GM04504 (cell line): ENCODE data around the gene BCKDHA.
A peak's percentile ranks its signal among the peaks of the same experiment; 100 is the strongest.
"Not testable (repeated sequence)": the region's sequence is repeated elsewhere in the genome, so short reads cannot be mapped to it uniquely, and the experiment has no call there.

Source experiments
- DNase-seq: peaks from one replicate; pipeline ENCODE4 v3.0.0-alpha.2; 2012; ENCODE audit warnings: low read depth

Gene BCKDHA

DNA sequence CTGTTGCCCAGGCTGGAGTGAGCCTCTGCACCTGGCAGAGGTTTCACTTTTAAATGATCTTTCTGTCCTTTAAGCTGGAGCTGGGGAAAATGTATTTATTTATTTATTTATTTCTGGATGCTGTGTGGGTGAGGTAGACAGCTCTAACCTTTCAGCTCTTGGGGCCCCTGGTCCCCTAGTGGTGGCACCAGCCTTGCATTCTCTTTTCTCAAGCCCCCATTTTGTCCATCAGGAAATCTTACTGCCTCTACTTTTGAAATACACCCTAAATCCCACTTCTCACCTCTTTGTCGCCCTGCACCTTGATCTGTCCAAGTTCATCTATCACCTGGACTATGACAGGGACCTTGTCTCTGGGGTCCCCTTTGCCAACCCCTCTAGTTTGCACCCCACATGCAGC is 31.5 kb upstream of the BCKDHA start:
- no peak for DNase-seq

DNA sequence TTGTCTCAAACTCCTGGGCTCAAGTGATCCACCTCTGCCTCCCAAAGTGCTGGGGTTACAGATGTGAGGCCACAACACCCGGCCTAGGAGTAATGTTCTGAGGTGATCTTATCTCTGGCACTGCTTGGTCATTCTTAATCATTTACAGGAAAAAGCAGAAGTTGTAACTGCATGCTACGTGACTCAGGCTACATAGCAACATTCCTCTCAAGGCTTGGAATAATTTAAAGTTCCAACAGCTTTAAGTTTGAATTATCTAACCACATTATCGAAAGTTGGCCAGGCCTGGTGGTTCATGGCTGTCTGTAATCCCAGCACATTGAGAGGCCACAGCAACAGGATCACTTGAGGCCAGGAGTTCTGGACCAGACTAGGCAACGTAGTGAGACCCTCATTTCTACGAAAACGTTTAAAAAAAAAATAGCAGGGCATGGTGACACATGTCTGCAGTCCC is 29.7 kb upstream of the BCKDHA start:
- DNase-seq, result peak; percentile 78

GRCh38 chr19:41369769-41370168 is 27.8 kb upstream of the BCKDHA start:
- DNase-seq, result no peak

GRCh38 chr19:41371119-41371518 is 26.5 kb upstream of the BCKDHA start:
- DNase-seq, result not testable (repeated sequence)

GRCh38 chr19:41371541-41371940 is 26.1 kb upstream of the BCKDHA start:
- DNase-seq, result no peak

GRCh38 chr19:41372501-41372900 is 25.1 kb upstream of the BCKDHA start:
- DNase-seq, result no peak

- DNase-seq, result peak; percentile 82
Observed at GRCh38 chr19:41373993-41374392, 23.6 kb upstream of the BCKDHA start.

DNA sequence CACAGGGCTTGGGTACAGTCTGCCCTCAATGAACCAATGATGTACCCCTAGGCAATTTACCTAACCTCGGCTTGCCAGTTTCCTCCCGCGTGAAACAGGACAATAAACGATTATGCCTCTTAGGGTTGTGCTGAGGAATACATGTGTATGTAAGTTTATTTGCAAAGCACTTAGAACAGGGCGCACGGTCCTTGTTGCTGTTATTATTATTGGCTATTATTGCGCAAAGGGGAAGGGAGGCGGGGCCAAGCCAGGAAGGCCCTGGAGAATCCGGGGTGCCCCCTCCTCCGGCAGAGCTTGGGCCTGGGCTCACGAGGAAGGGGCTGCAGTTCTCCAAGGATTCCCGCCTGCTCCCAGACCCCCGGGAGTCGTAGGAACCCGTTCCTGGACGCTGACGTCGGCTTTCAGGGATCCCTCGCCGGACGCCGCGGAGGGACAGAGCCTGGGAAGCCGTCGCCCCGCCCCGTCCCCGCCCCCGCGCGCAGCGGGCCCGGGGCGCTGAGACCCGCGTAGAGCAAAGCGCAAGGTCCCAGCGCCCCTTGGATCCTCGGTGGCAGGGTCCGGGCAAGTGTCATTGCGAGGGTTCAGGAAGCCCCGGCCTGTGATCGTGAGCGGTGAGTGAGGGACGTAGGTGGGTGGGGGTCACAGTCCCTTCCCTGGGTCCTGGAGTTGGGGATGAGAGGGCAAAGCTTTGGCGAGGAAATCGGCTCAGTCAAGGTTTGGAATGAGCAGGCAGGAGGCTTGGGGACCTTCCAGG is 21.2 kb upstream of the BCKDHA start, which contains the start of gene TMEM91:
Gene TMEM91, plus strand, starts transcription at position 293 of the 757 bp plus-strand sequence. CDS start 1,777 bp downstream, outside the sequence.
- DNase-seq, result no peak

GRCh38 chr19:41376998-41377365 is 20.6 kb upstream of the BCKDHA start:
- no peak for DNase-seq

DNA sequence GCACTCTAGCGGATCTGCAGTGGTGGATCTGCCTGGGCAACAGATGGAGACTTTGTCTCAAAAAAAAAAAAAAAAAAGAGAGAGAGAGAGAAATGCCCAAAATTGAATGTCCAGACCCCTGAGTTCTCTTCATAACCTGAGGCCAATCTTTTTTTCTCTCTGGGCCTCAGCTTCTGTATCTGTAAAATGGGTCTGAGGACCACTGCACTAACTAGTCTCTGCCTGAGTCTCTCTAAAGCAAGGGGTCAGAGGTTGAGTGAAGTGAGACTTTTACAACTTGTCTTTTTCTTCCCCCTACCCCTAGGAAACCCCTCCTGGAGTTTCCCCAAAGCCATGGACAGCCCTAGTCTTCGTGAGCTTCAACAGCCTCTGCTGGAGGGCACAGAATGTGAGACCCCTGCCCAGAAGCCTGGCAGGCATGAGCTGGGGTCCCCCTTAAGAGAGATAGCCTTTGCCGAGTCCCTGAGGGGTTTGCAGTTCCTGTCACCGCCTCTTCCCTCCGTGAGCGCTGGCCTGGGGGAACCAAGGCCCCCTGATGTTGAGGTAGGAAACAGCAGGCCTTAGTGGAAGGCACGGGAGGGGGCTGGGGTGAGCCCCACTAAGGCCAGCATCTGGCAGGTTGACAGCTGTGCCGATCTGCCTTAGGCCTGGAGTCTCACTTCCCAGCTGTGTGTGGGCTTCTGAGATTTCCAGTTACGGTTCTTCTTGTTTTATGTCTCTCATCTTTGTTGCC is 19.5 kb upstream of the BCKDHA start:
- DNase-seq, result no peak

DNA sequence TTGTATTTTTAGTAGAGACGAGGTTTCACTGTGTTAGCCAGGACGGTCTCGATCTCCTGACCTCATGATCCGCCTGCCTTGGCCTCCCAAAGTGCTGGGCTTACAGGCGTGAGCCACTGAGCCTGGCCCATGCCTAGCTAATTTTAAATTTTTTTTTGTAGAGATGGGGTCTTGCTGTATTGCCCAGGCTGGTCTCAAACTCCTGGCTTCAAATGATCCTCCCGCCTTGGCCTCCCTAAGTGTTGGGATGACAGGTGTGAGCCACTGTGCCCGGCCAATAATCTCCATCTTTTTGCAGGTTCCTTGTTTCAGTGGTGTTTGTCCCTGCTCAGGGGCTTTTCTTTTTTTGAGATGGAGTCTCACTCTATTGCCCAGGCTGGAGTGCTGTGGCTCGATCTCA is 16.1 kb upstream of the BCKDHA start:
- DNase-seq, result not testable (repeated sequence)

DNA sequence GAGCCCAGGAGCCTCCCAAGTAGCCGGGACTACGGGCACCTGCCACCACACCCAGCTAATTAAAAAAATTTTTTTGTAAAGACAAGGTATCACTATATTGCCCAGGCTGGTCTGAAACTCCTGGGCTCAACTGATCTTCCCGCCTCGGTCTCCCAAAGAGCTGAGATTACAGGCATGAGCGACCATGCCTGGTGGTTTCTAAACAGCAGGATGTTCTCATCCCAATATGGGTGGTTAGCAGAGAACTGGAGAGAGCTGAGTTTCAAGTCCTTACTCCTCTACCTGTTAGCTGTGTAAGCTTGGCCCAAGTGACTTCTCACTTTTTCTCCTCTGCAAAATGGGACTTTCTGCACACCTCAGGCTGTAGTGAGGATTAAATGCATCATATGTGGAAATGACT is 13.3 kb upstream of the BCKDHA start:
- DNase-seq, result no peak

GRCh38 chr19:41386442-41386841 is 11.2 kb upstream of the BCKDHA start:
- DNase-seq, result no peak

DNA sequence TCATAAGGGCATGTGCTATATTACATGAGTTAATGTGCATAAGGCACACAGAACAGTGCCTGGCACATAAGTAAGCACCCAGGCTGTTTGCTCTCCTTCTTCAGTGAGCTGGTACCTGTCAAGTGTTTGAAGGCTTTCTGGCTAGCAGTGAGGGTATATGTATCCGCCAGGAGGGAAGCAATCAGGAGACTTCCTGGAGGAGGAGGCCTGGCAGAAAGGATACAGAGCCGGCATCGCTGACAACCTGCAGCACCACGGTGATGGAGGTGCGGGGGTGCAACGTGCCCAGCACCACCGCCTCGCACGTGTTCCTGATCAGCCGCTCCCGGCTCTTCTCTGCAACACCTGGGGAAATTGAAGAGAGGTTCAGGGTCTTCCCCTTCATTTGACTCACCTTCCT is 6.0 kb upstream of the BCKDHA start:
- DNase-seq, result no peak

- no peak for DNase-seq
Observed at GRCh38 chr19:41392775-41393174, 4.8 kb upstream of the BCKDHA start.

DNA sequence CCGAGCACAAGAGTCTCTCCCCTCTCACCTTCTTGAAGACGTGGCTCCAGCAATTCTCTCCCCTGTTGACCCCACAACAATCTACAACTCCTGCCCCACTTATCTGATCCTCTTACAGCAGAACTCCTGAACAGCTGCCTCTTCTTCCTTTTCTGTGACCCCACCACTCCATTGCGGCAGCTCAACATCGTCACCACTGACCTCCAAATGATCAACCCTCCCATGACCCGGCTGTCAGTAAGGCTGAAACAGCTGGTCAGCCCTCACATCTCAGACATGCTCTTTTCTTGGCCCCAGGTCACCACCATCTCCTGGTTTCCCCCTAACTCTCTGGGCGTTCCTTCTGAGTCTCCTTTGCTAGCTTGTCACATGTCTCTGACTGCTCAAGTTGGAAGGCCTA is 2.3 kb upstream of the BCKDHA start:
- no peak for DNase-seq

DNA sequence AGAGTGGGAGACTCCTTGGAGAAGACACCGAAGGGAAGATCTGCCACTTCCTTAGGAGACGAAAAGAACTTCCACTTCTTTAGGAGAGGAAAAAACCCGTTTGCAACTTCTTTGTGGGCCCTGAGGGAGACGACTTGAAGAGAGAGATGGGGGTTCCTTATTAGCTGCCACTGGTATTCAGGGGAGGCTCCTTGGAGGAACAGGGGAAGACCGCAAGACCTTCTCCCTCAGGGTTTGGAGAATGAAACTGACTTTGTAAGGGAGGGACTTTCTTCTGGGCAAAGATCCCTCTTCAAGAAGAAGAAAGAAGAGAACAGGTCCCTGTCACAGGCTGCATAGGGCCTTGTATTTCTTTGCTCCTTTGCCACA is 416 bp downstream of the BCKDHA start:
- no peak for DNase-seq

DNA sequence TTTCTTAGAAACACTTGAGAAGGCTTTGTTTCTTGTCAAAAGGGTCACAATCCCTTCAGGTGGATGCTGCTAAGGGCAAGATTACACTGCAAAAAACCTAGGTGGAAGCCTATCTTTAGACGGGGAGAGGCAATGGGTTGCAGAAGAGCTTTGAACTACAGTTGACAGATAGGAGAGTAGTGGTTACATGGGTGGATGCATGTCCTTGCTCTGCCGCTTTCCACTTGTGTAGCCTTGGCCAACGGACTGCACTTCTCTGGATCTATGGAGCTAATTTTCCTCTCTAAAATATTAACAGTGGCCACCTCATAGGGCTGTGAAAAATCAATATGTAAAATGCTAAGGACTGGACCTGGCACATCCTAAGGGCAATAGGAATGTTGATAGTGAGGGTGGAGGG is 980 bp downstream of the BCKDHA start:
- no peak for DNase-seq

- DNase-seq, result no peak
Observed at GRCh38 chr19:41399091-41399490, 1.5 kb downstream of the BCKDHA start.

GRCh38 chr19:41399525-41399924 is 1.9 kb downstream of the BCKDHA start:
- no peak for DNase-seq

- DNase-seq, result no peak
Observed at GRCh38 chr19:41401483-41401882, 3.9 kb downstream of the BCKDHA start.

DNA sequence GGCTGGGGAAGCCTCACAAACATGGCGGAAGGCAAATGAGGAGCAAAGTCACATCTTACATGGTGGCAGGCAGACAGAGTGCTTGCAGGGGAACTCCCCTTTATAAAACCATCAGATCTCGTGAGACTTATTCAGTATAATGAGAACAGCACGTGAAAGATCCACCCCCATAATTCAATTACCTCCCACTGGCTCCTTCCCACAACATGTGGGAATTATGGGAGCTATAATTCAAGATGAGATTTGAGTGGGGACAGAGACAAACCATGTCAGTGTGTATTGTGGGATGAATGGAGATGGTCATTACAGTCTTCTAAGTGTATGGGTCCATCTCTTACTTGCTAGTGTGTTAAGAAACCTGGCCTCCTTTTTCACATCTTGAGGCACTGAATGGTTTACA is 4.4 kb downstream of the BCKDHA start:
- DNase-seq, result no peak

GRCh38 chr19:41403181-41403970 is 5.8 kb downstream of the BCKDHA start:
- DNase-seq, result no peak
